Measurements from ENCODE around the gene AIRE.

DNA sequence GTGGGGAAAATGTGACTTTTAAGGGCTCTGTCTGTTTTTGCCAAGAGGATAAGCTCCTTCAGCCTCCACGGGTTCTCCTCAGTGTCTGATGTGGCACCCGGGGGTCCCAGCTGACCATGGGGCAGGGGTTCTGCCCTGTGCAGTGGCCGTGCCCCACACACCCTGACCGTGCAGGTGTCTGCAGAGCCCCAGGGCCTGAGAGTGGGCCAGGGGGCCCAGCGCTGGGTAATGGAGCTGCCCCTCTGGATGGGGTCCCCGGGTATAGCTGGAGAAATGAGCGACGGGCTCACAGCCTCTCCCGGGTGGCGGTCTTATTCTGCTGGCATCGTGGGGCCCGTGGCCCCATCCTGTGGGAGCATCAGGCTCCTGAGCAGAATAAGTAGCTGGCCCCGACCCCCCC is 11.2 kb downstream of the AIRE start:
- TF ChIP-seq RAD21 (conservative IDR thresholded peaks at IDR 0.05) (no peak), POLR2AphosphoS5 (IDR thresholded peaks at IDR 0.05) (no peak), MXI1 (conservative IDR thresholded peaks at IDR 0.05; ENCODE audit: poor library complexity, severe bottlenecking) (no peak), TAF1 (IDR thresholded peaks at IDR 0.05; ENCODE audit: low read depth) (no peak), EZH2 (IDR thresholded peaks at IDR 0.05; ENCODE audit: borderline replicate concordance, insufficient read depth, low read length, poor library complexity, severe bottlenecking) (no peak)
- TF ChIP-seq, protein P1, sequence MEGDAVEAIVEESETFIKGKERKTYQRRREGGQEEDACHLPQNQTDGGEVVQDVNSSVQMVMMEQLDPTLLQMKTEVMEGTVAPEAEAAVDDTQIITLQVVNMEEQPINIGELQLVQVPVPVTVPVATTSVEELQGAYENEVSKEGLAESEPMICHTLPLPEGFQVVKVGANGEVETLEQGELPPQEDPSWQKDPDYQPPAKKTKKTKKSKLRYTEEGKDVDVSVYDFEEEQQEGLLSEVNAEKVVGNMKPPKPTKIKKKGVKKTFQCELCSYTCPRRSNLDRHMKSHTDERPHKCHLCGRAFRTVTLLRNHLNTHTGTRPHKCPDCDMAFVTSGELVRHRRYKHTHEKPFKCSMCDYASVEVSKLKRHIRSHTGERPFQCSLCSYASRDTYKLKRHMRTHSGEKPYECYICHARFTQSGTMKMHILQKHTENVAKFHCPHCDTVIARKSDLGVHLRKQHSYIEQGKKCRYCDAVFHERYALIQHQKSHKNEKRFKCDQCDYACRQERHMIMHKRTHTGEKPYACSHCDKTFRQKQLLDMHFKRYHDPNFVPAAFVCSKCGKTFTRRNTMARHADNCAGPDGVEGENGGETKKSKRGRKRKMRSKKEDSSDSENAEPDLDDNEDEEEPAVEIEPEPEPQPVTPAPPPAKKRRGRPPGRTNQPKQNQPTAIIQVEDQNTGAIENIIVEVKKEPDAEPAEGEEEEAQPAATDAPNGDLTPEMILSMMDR (IDR thresholded peaks at IDR 0.05; ENCODE audit: poor library complexity, severe bottlenecking) = no peak
- TF ChIP-seq, protein P2, sequence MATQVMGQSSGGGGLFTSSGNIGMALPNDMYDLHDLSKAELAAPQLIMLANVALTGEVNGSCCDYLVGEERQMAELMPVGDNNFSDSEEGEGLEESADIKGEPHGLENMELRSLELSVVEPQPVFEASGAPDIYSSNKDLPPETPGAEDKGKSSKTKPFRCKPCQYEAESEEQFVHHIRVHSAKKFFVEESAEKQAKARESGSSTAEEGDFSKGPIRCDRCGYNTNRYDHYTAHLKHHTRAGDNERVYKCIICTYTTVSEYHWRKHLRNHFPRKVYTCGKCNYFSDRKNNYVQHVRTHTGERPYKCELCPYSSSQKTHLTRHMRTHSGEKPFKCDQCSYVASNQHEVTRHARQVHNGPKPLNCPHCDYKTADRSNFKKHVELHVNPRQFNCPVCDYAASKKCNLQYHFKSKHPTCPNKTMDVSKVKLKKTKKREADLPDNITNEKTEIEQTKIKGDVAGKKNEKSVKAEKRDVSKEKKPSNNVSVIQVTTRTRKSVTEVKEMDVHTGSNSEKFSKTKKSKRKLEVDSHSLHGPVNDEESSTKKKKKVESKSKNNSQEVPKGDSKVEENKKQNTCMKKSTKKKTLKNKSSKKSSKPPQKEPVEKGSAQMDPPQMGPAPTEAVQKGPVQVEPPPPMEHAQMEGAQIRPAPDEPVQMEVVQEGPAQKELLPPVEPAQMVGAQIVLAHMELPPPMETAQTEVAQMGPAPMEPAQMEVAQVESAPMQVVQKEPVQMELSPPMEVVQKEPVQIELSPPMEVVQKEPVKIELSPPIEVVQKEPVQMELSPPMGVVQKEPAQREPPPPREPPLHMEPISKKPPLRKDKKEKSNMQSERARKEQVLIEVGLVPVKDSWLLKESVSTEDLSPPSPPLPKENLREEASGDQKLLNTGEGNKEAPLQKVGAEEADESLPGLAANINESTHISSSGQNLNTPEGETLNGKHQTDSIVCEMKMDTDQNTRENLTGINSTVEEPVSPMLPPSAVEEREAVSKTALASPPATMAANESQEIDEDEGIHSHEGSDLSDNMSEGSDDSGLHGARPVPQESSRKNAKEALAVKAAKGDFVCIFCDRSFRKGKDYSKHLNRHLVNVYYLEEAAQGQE (IDR thresholded peaks at IDR 0.05; ENCODE audit: borderline replicate concordance) = no peak
